ENCODE results near the gene MRPL44.

The MRPL44 gene

DNA sequence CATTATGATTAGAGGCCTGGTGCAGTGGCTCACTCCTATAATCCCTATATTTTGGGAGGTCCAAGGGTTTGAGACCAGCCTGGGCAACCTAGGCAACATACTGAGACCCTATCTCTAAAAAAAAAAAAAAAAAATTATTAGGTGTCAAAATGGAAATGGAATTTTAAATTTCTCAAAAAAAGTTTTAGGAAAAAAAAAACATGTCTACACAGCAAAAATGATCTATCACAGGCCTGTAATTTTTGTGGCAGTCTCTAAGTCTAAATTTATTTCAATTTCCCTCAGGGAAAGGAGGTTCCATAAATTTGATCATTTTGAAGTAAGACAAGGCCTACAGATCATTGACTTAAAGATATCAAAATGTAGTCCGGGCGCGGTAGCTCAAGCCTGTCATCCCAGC, 16.3 kb downstream of the MRPL44 start:
- no peaks in the 10 kb centered on the region for H3K79me2 ChIP-seq (ENCODE audit: insufficient read depth, low read length)
- no peak overlapping the region for H2AFZ ChIP-seq (ENCODE audit: low read length)
- no peaks in the 10 kb centered on the region for H3K27me3 ChIP-seq (ENCODE audit: insufficient read depth, low read length, poor library complexity, severe bottlenecking)
- no peaks in the 10 kb centered on the region; the same call in 1 of the 2 replicates for H3K36me3 ChIP-seq (ENCODE audit: insufficient read depth, low read length)
- H3K4me2 ChIP-seq (ENCODE audit: low read depth, low read length, poor library complexity, severe bottlenecking) = no peak overlapping the region
- H3K9ac ChIP-seq (ENCODE audit: low read depth, low read length, poor library complexity, severe bottlenecking) = no peak overlapping the region
- H3K9me3 ChIP-seq (ENCODE audit: insufficient read depth, low read depth, low read length) = no peaks in the 10 kb centered on the region
- no peaks in the 10 kb centered on the region for H3K9me2 ChIP-seq (replicated peaks; ENCODE audit: low read depth, low read length)
- no peaks in the 10 kb centered on the region for H3K4me1 ChIP-seq (ENCODE audit: insufficient read depth, low read length, poor library complexity, severe bottlenecking)
- no peaks in the 10 kb centered on the region for H3F3A ChIP-seq (ENCODE audit: low read depth)
- no peak overlapping the region for H3K4me3 ChIP-seq (ENCODE audit: low read length, poor library complexity, severe bottlenecking)
- TF ChIP-seq, protein P1, sequence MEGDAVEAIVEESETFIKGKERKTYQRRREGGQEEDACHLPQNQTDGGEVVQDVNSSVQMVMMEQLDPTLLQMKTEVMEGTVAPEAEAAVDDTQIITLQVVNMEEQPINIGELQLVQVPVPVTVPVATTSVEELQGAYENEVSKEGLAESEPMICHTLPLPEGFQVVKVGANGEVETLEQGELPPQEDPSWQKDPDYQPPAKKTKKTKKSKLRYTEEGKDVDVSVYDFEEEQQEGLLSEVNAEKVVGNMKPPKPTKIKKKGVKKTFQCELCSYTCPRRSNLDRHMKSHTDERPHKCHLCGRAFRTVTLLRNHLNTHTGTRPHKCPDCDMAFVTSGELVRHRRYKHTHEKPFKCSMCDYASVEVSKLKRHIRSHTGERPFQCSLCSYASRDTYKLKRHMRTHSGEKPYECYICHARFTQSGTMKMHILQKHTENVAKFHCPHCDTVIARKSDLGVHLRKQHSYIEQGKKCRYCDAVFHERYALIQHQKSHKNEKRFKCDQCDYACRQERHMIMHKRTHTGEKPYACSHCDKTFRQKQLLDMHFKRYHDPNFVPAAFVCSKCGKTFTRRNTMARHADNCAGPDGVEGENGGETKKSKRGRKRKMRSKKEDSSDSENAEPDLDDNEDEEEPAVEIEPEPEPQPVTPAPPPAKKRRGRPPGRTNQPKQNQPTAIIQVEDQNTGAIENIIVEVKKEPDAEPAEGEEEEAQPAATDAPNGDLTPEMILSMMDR (conservative IDR thresholded peaks at IDR 0.05; ENCODE audit: low read length) = no peak
- no peak for TF ChIP-seq EZH2phosphoT487 (IDR thresholded peaks at IDR 0.05; ENCODE audit: borderline replicate concordance)
- no peaks in the 10 kb centered on the region for H4K20me1 ChIP-seq (ENCODE audit: insufficient read depth, low read length, poor library complexity, severe bottlenecking)

DNA sequence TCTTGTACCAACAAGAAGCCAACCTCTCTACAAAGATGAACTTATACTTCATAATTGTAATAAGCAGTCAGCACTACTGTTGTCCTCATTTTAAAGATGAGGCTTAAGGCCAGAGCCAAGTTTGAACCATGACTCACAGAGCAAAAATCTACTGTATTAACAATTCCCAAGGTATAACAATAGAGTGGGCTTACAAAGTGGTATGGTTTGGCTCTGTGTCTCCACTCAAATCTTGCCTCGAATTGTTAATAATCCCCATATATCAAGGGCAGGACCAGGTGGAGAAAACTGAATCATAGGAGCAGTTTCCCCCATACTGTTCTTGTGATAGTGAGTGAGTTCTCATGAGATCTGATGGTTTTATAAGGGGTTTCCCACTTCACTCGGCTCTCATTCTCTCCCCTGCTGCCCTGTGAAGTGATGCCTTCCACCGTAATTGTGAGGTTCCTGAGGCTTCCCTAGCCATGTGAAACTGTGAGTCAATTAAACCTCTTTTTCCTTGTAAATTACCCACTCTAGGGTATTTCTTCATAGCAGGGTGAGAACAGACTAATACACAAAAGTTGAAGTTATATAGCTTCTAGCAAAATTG, 19.5 kb downstream of the MRPL44 start:
- H3F3A ChIP-seq (ENCODE audit: low read depth) = no peaks in the 10 kb centered on the region
- H3K79me2 ChIP-seq (ENCODE audit: insufficient read depth, low read length) = no peaks in the 10 kb centered on the region
- TF ChIP-seq, protein P1 (conservative IDR thresholded peaks at IDR 0.05; ENCODE audit: low read length) = no peak
- no peak for TF ChIP-seq EZH2phosphoT487 (IDR thresholded peaks at IDR 0.05; ENCODE audit: borderline replicate concordance)
- H3K27me3 ChIP-seq (ENCODE audit: insufficient read depth, low read length, poor library complexity, severe bottlenecking) = no peaks in the 10 kb centered on the region
- H4K20me1 ChIP-seq (ENCODE audit: insufficient read depth, low read length, poor library complexity, severe bottlenecking) = no peaks in the 10 kb centered on the region
- H3K9me3 ChIP-seq (ENCODE audit: insufficient read depth, low read depth, low read length) = no peaks in the 10 kb centered on the region
- no peak overlapping the region for H3K4me2 ChIP-seq (ENCODE audit: low read depth, low read length, poor library complexity, severe bottlenecking)
- H3K9ac ChIP-seq (ENCODE audit: low read depth, low read length, poor library complexity, severe bottlenecking) = no peak overlapping the region
- H3K4me3 ChIP-seq (ENCODE audit: low read length, poor library complexity, severe bottlenecking) = no peak overlapping the region
- H3K9me2 ChIP-seq (replicated peaks; ENCODE audit: low read depth, low read length) = no peaks in the 10 kb centered on the region
- H3K4me1 ChIP-seq (ENCODE audit: insufficient read depth, low read length, poor library complexity, severe bottlenecking) = no peaks in the 10 kb centered on the region
- no peaks in the 10 kb centered on the region for H3K36me3 ChIP-seq (ENCODE audit: insufficient read depth, low read length)
- H2AFZ ChIP-seq (ENCODE audit: low read length) = no peak overlapping the region

DNA sequence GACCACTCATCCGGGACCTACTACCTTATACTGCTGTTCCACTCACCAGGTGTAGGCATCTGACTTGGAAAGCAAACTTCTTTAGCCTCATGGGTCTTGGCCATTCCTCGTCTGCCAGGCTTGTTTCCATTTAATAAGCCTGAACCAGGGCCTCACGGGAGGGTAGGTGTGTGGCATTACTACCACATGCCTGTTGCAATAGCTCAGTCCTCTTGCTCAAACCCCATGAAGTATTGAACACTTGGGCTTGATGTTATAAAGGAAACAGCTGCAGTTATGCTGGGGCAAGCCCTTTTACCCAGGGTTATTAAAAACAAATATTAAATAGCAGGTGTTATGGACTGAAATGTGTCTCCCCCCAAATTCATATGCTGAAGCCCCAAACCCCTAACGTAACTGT, 21.2 kb downstream of the MRPL44 start:
- H3K4me3 ChIP-seq (ENCODE audit: low read length, poor library complexity, severe bottlenecking) = no peak overlapping the region
- no peaks in the 10 kb centered on the region for H3K79me2 ChIP-seq (ENCODE audit: insufficient read depth, low read length)
- H4K20me1 ChIP-seq (ENCODE audit: insufficient read depth, low read length, poor library complexity, severe bottlenecking) = no peaks in the 10 kb centered on the region
- no peak overlapping the region for H3K4me2 ChIP-seq (ENCODE audit: low read depth, low read length, poor library complexity, severe bottlenecking)
- H3K4me1 ChIP-seq (ENCODE audit: insufficient read depth, low read length, poor library complexity, severe bottlenecking) = no peaks in the 10 kb centered on the region
- H3K9ac ChIP-seq (ENCODE audit: low read depth, low read length, poor library complexity, severe bottlenecking) = no peak overlapping the region
- no peaks in the 10 kb centered on the region for H3K36me3 ChIP-seq (ENCODE audit: insufficient read depth, low read length)
- no peaks in the 10 kb centered on the region for H3F3A ChIP-seq (ENCODE audit: low read depth)
- TF ChIP-seq EZH2phosphoT487 (IDR thresholded peaks at IDR 0.05; ENCODE audit: borderline replicate concordance) = no peak
- TF ChIP-seq, protein P1 (conservative IDR thresholded peaks at IDR 0.05; ENCODE audit: low read length) = no peak
- no peaks in the 10 kb centered on the region for H3K27me3 ChIP-seq (ENCODE audit: insufficient read depth, low read length, poor library complexity, severe bottlenecking)
- no peaks in the 10 kb centered on the region for H3K9me3 ChIP-seq (ENCODE audit: insufficient read depth, low read depth, low read length)
- H3K9me2 ChIP-seq (replicated peaks; ENCODE audit: low read depth, low read length) = no peaks in the 10 kb centered on the region
- H2AFZ ChIP-seq (ENCODE audit: low read length) = no peak overlapping the region
